GM12864 (cell line): ENCODE data around the gene SERF1B.
"Not testable (repeated sequence)": the region's sequence is repeated elsewhere in the genome, so short reads cannot be mapped to it uniquely, and the experiment has no call there.

Source experiments
- DNase-seq: peaks from one replicate; pipeline ENCODE4 v3.0.0-alpha.2; 2011; ENCODE audit warnings: low read depth
- H3K4me3 ChIP-seq: 2 replicates; pipeline ENCODE4 v1.5.1; 2011; ENCODE audit warnings: mild to moderate bottlenecking, low read depth, low read length, control low read depth

The SERF1B gene

DNA sequence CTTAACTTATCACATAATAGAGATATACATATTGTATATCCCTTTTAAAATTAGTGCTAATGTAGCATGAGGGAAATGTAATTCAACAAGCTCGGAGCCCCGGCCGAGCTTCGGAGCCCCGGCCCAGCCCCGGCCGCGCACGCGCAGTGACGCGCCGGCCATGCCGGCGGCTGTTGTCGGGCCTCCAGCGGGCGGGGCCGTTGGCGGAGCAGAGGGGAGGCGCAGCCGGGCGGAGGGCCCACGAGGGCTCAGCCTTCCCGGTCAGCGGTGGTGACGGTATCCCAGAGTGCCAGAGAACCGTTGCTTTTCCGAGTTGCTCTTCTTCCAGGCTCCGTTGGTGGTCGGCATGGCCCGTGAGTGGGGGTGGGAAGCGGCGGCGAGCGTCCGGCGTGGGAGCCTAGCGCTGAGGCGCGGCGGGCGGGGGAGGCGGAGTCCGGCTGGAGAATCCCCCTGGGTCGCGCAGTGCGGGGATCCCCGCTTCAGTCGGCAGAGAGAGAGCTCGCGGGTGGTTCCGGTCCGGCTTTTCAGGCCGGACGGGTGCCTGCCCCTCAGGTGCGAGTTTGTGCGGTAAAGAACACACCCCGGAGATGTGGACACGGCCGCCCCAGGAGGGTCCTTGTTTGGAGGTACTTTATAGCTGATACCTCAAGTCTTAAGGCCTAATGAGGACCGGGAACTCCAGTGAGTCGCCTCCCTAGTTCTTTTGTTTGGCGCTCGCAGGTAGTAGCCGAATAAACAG, at the start of gene SERF1B:
Gene SERF1B (plus strand): TSS at position 146 of the 739 bp plus-strand sequence. CDS start 201 bp downstream, at position 347.
- not testable (repeated sequence) for DNase-seq

DNA sequence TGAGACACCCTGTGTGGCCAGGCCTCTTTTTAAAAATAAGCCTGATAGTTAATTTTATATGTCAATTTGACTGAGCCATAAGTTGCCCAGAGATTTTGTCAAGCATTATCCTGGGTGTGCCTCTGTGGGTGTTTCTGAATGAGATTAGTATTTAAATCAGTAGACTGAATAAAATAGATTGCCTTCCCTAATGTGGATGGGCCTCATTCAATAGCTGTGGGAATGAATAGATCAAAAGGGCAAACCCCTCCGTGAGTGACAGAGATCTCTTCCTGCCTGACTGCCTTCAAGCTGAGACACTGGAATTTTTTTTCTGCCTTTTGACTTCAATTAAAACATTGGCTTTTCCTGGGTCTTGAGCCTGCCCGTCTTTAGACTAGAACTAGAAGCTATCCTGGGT, 33.3 kb upstream of the SERF1B start:
- H3K4me3 ChIP-seq, DNase-seq: not testable (repeated sequence)

More for the DNA sequence above, at the start of gene SERF1B:
- H3K4me3 ChIP-seq: not testable (repeated sequence)

DNA sequence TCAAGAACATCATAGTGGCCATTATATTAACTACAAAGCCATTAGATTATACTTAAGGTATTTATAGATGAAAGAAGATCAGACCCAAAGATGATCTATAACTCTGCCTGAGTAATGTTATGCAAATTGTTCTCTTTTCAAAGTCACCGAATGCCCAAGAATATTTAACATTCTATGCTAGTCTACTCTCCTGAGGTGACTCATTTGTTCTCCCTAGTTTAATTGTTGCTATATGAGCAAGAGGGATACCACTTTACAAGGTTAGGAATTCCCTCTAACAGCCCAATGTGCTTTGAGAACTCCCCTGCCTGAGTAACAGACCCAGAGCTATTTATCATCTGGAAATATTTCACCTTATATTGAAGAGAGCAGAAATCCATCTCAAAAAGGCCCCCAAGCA, 29.5 kb upstream of the SERF1B start:
- not testable (repeated sequence) for DNase-seq, H3K4me3 ChIP-seq

DNA sequence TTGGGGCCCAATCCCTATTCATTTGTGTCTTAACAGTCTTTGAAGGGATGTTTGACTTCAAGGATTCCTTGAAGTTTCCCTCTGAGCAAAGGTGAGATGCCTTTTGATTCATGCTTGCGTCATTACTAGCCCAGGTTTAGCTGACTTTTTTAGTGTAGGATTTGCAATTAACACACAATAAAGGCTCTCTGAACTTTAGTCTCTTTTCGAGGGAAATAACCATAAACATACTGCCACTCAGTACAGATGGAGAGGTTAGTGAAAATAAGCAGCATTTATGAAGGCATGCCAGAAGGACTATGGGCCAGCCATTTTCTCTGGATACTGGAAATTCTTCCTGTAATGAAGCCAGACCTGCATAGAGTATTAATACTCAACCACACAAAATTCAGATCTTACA, 4.4 kb upstream of the SERF1B start:
- DNase-seq, H3K4me3 ChIP-seq: not testable (repeated sequence)

DNA sequence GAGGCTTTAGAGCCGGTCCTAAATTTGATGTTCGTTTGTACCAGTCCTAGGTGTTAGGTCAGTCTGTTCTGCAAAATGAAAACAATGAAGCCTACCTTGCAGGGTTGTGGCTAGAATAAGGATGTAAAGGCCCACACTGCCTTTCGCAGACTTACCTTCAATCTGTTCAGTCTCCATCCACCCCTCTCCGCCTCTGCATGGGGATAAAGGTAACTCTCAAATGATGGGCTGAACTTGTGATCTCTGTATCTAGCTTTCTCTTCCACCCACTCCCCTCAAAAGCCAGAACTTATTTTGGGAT, 744 bp downstream of the SERF1B start:
- DNase-seq, H3K4me3 ChIP-seq: not testable (repeated sequence)

DNA sequence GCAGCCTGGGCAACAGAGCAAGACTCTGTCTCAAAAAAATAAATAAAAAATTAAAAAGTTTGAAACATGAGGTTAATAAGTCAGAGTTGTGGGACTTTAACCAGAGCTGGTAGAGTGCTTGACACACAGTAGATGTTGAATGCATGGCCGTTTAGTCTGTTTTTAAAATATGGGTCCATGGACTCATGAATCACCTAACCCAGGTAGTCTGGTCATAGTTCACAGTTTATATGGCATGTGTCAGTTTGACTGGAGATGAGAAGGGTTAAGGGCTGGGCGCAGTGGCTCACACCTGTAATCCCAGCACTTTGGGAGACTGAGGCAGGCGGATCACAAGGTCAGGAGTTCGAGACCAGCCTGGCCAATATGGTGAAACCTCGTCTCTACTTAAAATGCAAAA, 6.2 kb downstream of the SERF1B start:
- not testable (repeated sequence) for H3K4me3 ChIP-seq, DNase-seq

DNA sequence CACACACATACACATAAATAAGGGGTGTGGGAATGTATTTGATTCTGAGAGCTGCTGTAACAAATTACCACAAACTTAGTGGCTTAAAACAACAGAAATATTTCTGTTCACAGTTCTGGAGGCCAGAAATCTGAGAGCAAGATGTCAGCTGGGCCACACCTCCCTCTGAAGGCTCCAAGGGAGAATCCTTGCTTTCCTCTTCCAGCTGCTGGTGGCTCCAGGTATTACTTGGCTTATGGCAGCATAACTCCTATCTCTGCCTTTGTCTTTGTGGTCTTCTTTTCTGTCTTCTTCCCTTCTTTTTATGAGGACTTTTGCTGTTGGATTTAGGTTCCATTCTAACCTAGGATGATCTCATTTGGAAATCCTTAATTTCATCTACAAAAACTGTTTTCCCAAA, 16.4 kb downstream of the SERF1B start:
- DNase-seq, H3K4me3 ChIP-seq: not testable (repeated sequence)

DNA sequence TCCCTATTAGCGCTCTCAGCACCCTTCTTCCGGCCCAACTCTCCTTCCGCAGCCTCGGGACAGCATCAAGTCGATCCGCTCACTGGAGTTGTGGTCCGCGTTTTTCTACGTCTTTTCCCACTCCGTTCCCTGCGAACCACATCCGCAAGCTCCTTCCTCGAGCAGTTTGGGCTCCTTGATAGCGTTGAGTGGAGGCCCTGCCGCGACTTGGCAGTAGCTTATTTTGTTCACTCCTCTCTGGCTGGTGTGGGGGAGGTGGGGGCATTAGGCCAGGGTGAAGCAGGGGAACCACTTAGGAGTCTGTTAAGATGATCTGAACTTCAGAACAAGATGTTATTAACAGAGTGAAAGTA, 24.7 kb downstream of the SERF1B start:
- not testable (repeated sequence) for DNase-seq, H3K4me3 ChIP-seq

DNA sequence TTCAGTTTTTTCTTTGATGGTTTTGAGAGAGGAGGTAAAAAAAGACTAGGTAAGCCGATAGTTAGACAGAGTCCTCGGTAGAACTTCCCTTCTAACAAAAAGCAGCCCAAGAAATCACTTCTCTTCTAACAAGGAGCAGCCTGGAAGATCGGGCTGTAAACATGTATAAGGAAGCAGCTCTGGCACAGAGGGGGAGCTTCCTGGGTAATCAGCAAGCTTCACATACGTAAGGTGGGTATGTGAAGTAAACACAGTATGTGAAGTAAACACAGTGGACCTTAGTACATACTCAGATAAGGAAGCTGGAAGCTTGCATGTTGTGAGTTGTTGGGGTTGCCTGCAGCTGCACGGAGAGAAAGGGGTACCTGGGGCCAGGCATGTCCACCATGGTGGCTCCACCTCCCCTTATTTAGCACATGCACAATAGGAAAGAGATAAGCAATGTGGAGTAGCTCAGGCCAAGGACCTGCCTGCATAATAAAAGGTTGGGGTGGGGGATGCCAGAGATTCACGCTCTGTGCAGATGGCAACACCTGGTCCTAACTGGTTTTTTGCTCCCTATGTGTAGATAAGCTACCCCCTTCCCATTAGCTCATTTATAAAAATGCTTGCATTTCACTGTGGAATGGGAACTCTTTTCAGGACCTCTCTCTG, 31.4 kb downstream of the SERF1B start:
- not testable (repeated sequence) for DNase-seq

DNA sequence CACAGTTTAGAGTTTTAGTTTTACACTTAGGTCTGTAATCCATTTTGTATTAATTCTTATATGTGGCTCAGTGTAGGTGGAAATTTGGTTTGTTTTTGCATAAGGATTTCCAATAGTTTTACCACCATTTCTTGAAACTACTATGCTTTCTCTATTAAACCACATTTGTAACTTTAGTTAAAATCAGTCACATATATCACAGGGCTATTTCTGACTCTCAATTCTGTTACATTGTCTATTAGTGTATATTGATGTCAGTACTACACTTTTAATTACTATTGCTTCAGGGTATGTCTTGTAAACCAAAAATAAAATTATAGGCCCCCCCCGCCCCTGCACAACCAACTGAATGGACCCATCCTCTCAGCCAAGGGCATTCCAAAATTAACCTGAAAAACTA, 32.1 kb downstream of the SERF1B start:
- not testable (repeated sequence) for H3K4me3 ChIP-seq, DNase-seq

More for the DNA sequence above, 31.4 kb downstream of the SERF1B start:
- H3K4me3 ChIP-seq: not testable (repeated sequence)

DNA sequence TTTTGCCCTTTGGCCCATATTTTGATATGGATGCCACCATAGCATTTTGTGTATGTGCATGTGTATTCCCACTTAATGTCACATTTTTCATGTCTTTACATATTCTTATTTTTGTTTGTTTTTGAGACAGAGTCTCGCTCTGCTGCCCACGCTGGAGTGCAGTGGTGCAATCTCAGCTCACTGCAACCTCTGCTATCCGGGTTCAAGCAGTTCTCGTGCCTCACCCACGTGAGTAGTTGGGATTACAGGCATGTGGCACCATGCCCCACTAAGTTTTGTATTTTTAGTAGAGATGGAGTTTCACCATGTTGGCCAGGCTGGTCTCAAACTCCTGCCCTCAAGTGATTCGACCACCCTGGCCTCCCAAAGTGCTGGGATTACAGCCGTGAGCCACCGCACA, 52.6 kb downstream of the SERF1B start:
- H3K4me3 ChIP-seq: not testable (repeated sequence)

DNA sequence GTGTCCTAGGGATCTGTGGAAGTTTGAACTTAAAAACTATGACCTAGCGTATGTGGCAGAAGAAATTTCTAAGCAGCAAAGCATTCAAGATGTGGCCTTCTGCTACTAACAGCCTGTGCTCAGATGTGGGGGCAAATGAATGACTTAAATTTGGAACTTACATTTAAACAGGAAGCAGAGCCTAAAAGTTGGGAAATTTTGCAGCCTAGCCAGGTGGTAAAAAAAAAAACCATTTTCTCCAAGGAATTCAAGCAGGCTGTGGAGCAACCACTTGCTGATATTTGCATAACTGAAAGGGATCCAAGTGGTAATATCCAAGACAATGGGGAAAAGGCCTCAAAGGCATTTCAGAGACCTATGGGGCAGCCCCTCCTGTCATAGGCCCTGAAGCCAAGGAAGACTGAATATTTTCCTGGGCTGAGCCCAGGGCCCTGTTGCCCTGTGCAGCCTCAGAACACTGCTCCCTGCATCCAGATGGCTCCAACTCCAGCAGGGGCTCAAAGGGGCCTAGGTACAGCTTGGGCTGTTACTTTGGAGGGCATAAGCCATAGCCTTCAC, 63.9 kb downstream of the SERF1B start:
- not testable (repeated sequence) for DNase-seq, H3K4me3 ChIP-seq

More for the DNA sequence above, 52.6 kb downstream of the SERF1B start:
- DNase-seq: not testable (repeated sequence)

DNA sequence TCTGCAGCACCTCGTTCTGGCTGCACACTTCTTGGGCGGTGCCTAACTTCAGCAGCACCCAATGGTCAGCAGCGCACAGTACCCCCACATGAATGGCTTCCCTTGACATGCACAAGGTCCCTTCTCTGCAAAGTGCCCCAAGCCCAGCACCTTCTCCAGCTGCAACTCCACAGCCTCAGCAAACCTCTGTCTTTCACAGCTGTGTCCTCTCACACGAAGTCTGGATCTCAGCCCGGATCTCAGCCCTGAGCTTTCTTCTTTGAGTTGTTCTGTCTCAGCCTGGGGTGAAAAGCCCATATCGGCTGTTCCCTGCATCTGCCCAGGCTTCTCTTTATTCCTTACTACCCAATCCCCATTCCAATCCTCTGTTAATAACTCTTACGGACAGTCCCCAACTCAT, 66.7 kb downstream of the SERF1B start:
- not testable (repeated sequence) for DNase-seq, H3K4me3 ChIP-seq
